GM21367 (cell line): ENCODE results near the gene R3HDM2.
"Not testable (repeated sequence)": the region's sequence is repeated elsewhere in the genome, so short reads cannot be mapped to it uniquely, and the experiment has no call there.

Experiments
- ATAC-seq: cut with Tn5 transposase; IDR thresholded peaks from one replicate; pipeline ENCODE4 v1.9.1; 2021; ENCODE audit not compliant: unreplicated experiment

Gene R3HDM2

DNA sequence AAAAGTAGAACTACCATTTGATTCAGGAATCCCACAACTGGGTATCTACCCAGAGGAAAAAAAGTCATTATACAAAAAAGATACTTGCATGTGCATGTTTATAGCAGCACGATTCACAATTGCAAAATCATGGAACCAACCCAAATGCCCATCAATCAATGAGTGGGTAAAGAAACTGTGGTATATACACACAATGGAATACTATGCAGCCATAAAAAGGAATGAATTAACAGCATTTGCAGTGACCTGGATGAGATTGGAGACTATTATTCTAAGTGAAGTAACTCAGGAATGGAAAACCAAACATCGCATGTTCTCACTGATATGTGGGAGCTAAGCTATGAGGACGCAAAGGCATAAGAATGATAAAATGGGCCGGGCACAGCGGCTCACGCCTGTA lies 154.6 kb downstream of the R3HDM2 start:
- ATAC-seq: not testable (repeated sequence)

DNA sequence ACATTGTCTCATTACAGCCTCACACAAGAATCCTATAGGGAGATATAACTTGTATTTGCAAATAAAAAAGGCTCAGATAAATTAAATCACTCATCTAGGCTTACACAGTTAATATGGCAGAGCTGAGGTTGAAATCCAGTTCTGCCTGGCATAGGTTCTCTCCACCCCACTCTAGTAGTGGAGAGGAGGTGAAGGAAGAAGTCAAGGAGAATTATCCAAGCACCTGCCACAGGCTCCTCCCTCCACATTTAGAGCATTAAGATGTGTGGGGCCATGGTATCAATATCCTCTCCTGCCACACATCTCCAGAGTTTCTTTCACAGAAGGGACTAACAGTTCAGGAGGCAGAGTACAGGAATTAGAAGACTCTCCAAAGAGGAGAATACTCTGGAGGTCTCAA lies 157.3 kb downstream of the R3HDM2 start:
- no peak for ATAC-seq

DNA sequence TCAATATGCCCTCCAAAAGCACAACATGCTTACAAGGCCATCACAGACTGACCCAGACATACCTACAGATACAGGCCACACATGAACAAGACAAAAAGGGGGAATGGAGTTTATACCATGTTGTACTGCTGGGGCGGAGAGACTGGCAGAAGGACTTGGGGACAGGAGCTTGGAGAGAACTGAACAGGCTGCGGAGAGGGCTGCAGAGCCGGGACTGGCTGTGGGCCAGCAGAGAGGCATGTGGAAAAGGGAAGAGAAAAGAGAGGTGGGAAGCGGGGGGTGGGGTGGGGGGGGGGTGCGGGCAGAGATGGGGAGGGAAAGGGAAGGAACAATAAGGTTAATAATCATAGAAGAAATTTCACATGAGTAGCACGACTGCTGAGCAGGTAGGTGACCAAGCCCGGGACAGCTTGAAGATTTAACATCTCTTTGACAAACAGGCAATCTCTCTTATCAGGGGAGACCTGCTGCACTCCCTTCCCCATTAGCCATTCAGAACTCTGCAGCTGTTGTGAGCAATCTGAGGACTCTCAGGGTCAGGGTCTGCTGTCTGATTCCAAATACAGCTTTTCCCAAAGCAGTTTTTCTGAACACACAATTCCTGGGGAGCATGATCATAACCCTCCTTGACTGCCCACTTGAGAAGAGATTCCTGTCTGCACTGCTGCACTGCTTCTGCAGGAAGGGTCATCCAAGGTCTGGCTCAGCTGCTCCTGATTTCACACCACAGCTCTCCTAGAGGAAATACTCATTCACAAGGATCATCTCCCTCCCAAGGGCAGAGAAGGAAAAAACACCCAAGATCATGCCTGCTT lies 158.3 kb downstream of the R3HDM2 start:
- no peak for ATAC-seq

GRCh38 chr12:57270966-57271470 lies 159.8 kb downstream of the R3HDM2 start:
- ATAC-seq: no peak

GRCh38 chr12:57268264-57268663 lies 162.6 kb downstream of the R3HDM2 start:
- no peak for ATAC-seq

DNA sequence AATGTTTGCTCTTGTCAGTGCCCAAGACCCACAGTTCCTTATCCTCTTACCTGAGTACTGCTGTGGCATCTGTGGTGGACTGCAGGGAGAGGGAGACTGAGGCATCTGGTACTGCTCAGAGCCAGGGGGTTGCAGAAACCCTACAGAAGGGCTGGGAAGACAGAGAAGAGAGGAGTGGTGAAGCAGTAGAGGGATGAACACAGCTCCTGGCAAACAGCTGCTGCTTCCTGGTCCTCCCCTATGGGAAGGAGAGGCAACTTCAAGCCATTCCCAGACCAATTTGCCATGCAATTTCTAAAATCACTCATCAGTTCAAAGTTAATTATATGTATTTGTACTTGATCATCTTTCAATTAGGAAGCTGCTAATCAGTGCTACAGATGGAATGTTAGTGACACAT lies 164.2 kb downstream of the R3HDM2 start:
- ATAC-seq: no peak

DNA sequence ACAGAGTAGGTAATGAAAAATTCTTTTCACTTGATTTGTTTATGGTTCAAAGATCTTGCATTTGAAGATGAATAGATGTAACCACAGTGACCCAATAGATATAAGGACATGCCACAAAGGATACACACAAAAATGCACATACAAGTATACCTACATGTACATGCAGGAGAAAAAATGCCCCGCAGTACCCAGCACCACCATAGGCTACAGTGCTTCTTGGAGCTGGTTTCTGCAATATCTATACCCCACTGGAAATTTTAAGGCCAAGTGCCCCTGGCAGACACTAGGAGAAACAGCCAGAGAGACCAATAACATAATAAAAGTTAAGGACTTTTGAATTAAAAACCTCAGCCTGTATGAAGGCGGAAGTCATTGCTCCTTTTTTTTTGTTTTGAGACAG lies 167.7 kb downstream of the R3HDM2 start:
- no peak for ATAC-seq

DNA sequence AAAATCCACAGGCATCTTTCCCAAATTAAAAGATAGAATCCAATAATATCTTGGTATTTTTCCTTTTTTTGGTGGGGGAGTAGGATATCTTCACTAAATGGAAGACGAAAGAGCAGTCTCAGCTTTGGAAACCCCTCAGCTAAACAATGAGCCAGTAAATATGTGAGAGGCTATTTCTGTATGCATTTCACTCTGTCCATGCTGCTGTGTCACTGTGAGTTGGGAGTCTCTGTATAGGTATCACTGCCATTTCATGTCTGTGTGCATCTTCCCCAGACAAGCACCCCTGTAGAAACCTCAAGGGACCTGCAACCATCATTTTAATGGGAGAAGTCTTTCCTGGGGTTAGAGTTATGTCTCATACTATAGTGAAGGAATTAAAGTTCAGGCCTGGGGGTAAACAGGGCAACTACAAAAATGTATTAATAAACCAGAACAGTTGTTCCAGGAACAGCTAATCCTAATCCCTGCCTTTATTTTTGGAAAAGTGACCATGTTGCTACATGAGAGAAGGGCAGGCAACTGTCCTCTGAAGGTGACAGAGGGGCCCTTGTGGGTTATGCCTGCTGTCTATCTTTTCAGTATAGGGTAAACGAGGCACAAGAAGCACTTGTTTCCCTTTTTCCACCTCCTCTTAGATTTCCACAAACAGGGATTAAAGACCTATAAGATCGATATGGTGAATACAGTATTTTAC lies 168.6 kb downstream of the R3HDM2 start:
- ATAC-seq: no peak

- no peak for ATAC-seq
Measured at GRCh38 chr12:57261428-57261865, 169.4 kb downstream of the R3HDM2 start.

DNA sequence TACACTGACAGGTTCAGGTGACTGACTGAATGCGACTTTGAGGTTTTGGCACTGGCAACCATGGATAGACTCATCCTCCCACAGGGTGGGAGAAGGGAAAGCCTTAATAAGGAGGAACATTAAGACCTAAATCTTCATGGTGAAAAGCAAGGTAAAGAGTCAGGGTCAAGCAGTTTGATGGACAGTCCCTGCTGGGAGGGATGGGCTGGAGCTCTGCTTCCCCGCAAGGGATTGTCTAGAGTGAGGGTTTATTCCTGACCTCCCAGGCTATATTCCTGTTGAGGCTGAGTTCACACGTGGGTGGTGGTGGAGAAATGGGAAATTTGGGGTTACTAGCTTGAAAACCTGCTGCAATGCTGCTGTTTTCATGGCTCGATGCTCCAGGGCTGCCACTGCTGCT lies 170.5 kb downstream of the R3HDM2 start:
- ATAC-seq: no peak

DNA sequence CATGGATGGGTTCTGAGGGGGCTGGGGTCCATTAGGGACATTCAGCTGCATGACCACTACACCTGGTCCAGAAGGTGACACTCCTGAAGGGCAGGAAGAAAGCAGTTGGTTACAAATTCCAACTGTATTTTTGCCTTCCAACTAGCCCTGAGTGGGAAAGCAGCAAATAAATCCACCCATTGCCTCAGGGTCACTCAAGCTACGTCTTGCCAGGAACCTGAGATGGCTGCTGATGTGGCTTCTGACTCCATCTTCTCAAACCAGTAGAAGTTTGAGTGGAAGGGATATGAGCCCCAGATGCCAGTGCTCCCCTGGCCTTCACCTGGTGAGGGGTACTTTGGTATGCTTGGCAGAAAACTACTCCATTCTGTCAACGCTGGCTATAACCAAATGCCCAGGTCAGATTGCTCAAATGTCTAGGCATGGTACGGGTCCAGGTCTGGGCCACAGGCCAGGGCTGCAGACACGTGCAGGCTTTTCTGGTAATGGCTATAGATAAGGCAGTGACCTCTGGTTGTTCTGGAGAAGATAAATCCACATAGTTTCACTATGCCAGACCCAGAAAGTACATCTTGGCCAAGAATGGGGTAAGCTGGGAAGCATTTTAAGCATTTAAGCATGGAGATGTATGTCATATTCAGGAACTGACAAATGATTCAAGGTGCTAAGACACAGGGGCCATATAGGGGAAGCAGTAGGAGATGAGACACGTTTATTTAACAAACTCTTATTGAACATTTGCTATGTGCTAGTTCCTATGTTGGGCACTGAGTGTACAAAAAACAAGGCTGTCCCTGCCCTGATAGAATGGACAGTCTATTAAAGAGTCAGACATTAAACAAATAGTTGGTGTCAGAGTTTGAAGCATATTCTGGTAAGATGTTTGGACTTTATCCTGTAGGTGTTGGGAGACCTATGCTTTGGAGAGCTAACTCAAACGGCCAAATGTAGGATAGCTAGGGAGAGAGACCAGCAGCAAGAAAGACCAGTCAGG lies 171.6 kb downstream of the R3HDM2 start:
- no peak for ATAC-seq

DNA sequence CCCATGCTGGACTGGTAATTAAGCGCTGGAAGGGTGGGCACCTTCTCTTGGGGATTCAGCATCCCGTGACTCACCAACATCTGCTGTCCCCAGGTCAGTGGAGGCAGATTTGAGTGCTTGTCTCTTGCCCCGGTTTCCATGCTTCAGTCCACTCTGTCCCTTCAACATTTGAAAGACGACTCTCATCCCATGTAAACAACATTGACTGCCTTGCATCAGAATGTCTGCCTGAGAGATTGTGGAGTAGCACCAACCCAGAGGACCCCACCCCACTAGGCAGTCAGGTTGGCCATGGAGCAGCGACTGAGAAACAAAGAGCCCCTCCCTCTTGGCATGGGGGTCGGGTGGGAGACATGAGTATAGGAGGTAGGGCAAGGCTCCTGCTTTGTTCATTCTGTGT lies 174.9 kb downstream of the R3HDM2 start:
- ATAC-seq: no peak

DNA sequence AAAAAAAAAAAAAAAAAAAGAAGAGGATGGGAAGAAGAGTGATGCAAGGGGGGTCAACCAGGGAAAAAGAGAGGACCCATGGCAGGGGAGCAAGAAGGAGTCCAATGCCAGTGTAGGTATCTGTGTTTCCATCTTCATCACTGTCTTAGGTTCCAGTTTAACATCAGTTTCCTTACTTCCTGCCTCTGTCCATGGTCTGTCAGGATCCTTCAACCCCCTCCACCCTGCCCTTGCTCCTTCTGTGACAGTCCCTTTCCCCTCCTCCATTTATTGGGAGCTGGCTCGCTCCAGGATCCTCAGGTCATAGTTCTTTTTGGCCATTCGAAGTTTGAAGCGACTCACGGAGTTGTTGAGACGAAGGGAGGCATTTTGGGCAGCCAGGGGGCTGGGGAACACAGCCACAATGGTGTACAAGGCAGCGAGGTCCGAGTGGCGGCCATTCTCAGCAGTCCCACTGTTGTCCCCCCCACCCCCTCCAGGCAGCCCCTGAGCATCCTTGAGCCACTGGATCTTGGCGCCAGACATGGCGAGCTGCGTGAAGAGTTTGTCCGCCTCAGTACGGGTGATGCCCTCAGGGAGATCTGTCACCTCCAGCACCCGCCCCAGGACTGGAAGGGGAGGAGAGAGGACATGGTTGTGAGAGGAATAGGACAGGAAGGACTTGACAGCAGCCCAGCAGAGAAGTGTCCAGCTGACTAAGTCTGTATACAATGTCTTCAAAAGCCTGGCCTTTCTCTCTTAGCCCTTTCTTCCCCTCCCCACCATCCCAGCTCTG lies 176.2 kb downstream of the R3HDM2 start:
- ATAC-seq: no peak

- ATAC-seq: no peak
Measured at GRCh38 chr12:57250956-57251355, 179.9 kb downstream of the R3HDM2 start, which contains the start of gene STAC3. STAC3 (minus strand) TSS chr12:57251187; CDS start chr12:57249636, 1,551 bp downstream.

DNA sequence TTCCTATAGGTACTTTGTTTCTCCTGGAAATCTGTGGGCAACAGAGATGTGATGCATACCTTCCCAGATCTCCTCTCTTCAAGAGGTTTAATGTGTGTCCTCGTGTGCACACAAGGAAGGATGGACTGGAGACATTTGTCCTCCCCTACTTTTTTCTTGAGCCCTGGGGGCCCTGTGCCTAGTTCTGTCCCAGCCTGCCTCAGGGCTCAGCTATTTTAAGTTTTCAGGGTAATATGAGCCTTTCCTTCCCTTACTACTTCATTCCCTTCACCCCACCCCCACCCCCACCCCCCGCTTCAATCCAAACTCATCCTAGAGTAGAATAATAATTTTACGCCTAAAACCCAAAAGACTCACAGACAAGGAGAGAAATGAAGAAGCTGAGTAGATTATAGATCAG lies 180.3 kb downstream of the R3HDM2 start:
- ATAC-seq: no peak

GRCh38 chr12:57248934-57249742 lies 181.7 kb downstream of the R3HDM2 start:
- no peak for ATAC-seq

DNA sequence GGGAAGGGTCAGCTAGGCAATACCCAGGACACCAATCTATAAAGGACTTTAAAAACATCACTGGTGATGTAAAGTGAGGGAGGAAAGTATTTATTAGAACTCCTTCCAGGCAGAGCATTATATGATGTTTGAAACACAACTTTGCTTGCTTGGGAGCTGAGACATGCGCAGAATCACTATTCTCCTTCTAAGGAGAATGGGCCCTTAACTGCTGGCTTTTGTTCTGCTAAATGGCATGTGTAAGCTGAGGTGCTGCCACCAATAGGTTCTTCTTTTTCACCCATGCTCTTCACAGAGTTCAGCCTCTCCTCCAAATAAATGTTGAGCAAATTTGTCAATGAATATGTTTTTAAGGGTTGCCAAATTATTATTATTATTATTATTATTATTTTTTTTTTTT lies 183.8 kb downstream of the R3HDM2 start:
- no peak for ATAC-seq

DNA sequence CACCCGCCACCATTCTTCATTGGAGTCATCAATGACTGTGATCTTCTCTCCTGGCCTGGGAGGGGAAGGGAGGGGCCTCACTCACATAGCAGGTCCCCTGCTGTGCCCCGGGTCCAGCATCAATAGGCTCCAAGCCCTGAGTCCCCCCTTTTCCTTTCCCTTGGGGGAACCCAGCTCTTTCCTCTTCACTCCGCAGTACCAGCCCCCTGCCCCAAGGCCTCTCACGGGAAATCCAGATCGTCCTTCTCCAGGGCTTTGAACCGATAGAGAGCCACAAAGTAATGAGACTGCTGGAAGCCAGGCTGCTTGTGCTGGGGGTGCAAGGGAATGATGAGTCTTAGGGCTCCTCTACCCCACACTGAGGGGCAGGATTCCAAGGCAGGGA lies 186.5 kb downstream of the R3HDM2 start:
- ATAC-seq: no peak

DNA sequence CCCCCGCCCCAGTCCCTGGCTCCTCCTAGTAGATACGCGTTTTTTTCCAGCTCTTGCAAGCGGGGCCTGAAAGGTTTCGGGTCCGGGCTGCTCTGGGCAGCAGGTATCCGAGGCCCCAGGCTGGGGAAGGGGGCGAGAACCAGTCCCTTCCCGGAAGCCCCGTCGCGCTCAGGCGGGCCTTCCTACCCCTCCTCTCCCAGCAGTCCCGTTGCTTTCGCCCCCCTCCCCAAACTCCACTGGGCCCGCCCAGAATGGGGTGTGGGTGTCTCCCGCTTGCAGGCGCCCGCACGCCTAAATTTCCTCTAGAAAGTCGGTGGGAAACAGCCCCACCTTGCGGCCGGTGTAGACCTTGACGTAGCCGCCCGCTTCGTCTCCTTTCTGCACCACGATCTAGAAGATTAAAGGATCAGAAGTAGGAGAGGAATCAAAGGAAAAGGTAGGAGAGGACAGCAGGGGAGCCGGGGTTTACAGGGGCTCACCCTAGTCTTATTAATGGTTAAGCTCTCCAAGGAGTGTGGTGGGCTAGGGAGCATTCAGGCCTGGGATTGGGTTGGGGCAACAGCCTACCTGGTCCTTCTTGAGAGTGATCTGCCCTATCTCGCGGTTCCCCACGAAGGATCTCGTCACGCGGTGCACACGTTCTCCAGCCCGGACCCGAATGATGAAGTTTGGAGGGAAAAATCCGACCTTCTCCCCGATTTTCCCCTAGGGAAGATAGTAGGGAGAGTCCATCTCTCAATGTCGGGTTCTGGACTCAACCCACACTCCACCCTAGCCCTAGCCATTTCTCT lies 187.1 kb downstream of the R3HDM2 start:
- no peak for ATAC-seq
